ENCODE data around the gene POLRMT.

POLRMT gene

GRCh38 chr19:619286-620002, 13.9 kb downstream of the POLRMT start:
- no peak for DNase-seq (ENCODE audit: insufficient read length, low spot score)

GRCh38 chr19:618674-619285, 14.6 kb downstream of the POLRMT start:
- FAIRE-seq (no peak), DNase-seq (ENCODE audit: insufficient read length, low spot score) (no peak)
- TF ChIP-seq TAF1 (IDR thresholded peaks at IDR 0.05; ENCODE audit: low read depth, low read length) (no peak), SPI1 (IDR thresholded peaks at IDR 0.05; ENCODE audit: low read depth, low read length) (no peak), POLR2AphosphoS5 (IDR thresholded peaks at IDR 0.05; ENCODE audit: low read depth, low read length) (no peak), POU2F2 (IDR thresholded peaks at IDR 0.05; ENCODE audit: low read depth, low read length) (no peak), PAX5 (IDR thresholded peaks at IDR 0.05; ENCODE audit: insufficient read depth, low read length, severe bottlenecking) (no peak), POLR2A (IDR thresholded peaks at IDR 0.05; ENCODE audit: low read depth, low read length) (no peak)

More at GRCh38 chr19:619286-620002, 13.9 kb downstream of the POLRMT start:
- TF ChIP-seq POU2F2 (IDR thresholded peaks at IDR 0.05; ENCODE audit: low read depth, low read length) (no peak), TAF1 (IDR thresholded peaks at IDR 0.05; ENCODE audit: low read depth, low read length) (no peak), POLR2A (IDR thresholded peaks at IDR 0.05; ENCODE audit: low read depth, low read length) (no peak), POLR2AphosphoS5 (IDR thresholded peaks at IDR 0.05; ENCODE audit: low read depth, low read length) (no peak), PAX5 (IDR thresholded peaks at IDR 0.05; ENCODE audit: insufficient read depth, low read length, severe bottlenecking) (no peak), SPI1 (IDR thresholded peaks at IDR 0.05; ENCODE audit: low read depth, low read length) (no peak)
- no peak for FAIRE-seq

GRCh38 chr19:618247-618619, 15.1 kb downstream of the POLRMT start:
- TF ChIP-seq SPI1 (IDR thresholded peaks at IDR 0.05; ENCODE audit: low read depth, low read length) (no peak), TAF1 (IDR thresholded peaks at IDR 0.05; ENCODE audit: low read depth, low read length) (no peak), POLR2A (IDR thresholded peaks at IDR 0.05; ENCODE audit: low read depth, low read length) (no peak), PAX5 (IDR thresholded peaks at IDR 0.05; ENCODE audit: insufficient read depth, low read length, severe bottlenecking) (no peak), POLR2AphosphoS5 (IDR thresholded peaks at IDR 0.05; ENCODE audit: low read depth, low read length) (no peak), POU2F2 (IDR thresholded peaks at IDR 0.05; ENCODE audit: low read depth, low read length) (no peak)
- DNase-seq (ENCODE audit: insufficient read length, low spot score) (no peak), FAIRE-seq (no peak)

GRCh38 chr19:617551-618246, 15.6 kb downstream of the POLRMT start:
- TF ChIP-seq SPI1 (IDR thresholded peaks at IDR 0.05; ENCODE audit: low read depth, low read length) (no peak), PAX5 (IDR thresholded peaks at IDR 0.05; ENCODE audit: insufficient read depth, low read length, severe bottlenecking) (no peak), POU2F2 (IDR thresholded peaks at IDR 0.05; ENCODE audit: low read depth, low read length) (no peak), TAF1 (IDR thresholded peaks at IDR 0.05; ENCODE audit: low read depth, low read length) (no peak), POLR2AphosphoS5 (IDR thresholded peaks at IDR 0.05; ENCODE audit: low read depth, low read length) (no peak)
- DNase-seq (ENCODE audit: insufficient read length, low spot score) (no peak), FAIRE-seq (no peak)

- DNase-seq (ENCODE audit: insufficient read length, low spot score) = no peak
- TF ChIP-seq PAX5 (IDR thresholded peaks at IDR 0.05; ENCODE audit: insufficient read depth, low read length, severe bottlenecking) (no peak), POLR2A (IDR thresholded peaks at IDR 0.05; ENCODE audit: low read depth, low read length) (no peak), TAF1 (IDR thresholded peaks at IDR 0.05; ENCODE audit: low read depth, low read length) (no peak), POLR2AphosphoS5 (IDR thresholded peaks at IDR 0.05; ENCODE audit: low read depth, low read length) (no peak), POU2F2 (IDR thresholded peaks at IDR 0.05; ENCODE audit: low read depth, low read length) (no peak), SPI1 (IDR thresholded peaks at IDR 0.05; ENCODE audit: low read depth, low read length) (no peak)
- no peak for FAIRE-seq
Observed at GRCh38 chr19:616747-617526, 16.4 kb downstream of the POLRMT start.

GRCh38 chr19:616062-616700, 17.2 kb downstream of the POLRMT start:
- DNase-seq (ENCODE audit: insufficient read length, low spot score) (no peak), FAIRE-seq (no peak)
- no peak for TF ChIP-seq POLR2AphosphoS5 (IDR thresholded peaks at IDR 0.05; ENCODE audit: low read depth, low read length)
- TF ChIP-seq POU2F2 (IDR thresholded peaks at IDR 0.05; ENCODE audit: low read depth, low read length) = no peak
- no peak for TF ChIP-seq POLR2A (IDR thresholded peaks at IDR 0.05; ENCODE audit: low read depth, low read length)
- TF ChIP-seq SPI1 (IDR thresholded peaks at IDR 0.05; ENCODE audit: low read depth, low read length) = no peak
- no peak for TF ChIP-seq TAF1 (IDR thresholded peaks at IDR 0.05; ENCODE audit: low read depth, low read length)
- TF ChIP-seq PAX5 (IDR thresholded peaks at IDR 0.05; ENCODE audit: insufficient read depth, low read length, severe bottlenecking) = no peak

GRCh38 chr19:615619-616018, 17.7 kb downstream of the POLRMT start:
- DNase-seq (ENCODE audit: insufficient read length, low spot score) (no peak), FAIRE-seq (peak; percentile 23)
- TF ChIP-seq PAX5 (IDR thresholded peaks at IDR 0.05; ENCODE audit: insufficient read depth, low read length, severe bottlenecking) (no peak), SPI1 (IDR thresholded peaks at IDR 0.05; ENCODE audit: low read depth, low read length) (no peak), POLR2AphosphoS5 (IDR thresholded peaks at IDR 0.05; ENCODE audit: low read depth, low read length) (no peak), TAF1 (IDR thresholded peaks at IDR 0.05; ENCODE audit: low read depth, low read length) (no peak)

- FAIRE-seq (no peak), DNase-seq (ENCODE audit: insufficient read length, low spot score) (no peak)
- TF ChIP-seq POLR2A (IDR thresholded peaks at IDR 0.05; ENCODE audit: low read depth, low read length) (no peak), TAF1 (IDR thresholded peaks at IDR 0.05; ENCODE audit: low read depth, low read length) (no peak), SPI1 (IDR thresholded peaks at IDR 0.05; ENCODE audit: low read depth, low read length) (no peak), POLR2AphosphoS5 (IDR thresholded peaks at IDR 0.05; ENCODE audit: low read depth, low read length) (no peak), POU2F2 (IDR thresholded peaks at IDR 0.05; ENCODE audit: low read depth, low read length) (no peak), PAX5 (IDR thresholded peaks at IDR 0.05; ENCODE audit: insufficient read depth, low read length, severe bottlenecking) (no peak)
Observed at GRCh38 chr19:613732-614567, 19.4 kb downstream of the POLRMT start.
